SJCRH30 (cell line): ENCODE measurements around the gene ATRNL1. TPM values are rescaled to one million over a fixed set of nuclear protein-coding genes. Genes with fewer than 3 reads are reported as not detected.
"Not testable (repeated sequence)": the region's sequence is repeated elsewhere in the genome, so short reads cannot be mapped to it uniquely, and the experiment has no call there.

ENCODE experiments used
- DNase-seq, 2 experiments: peaks; one replicate each; pipeline ENCODE4 v3.0.0-alpha.2; 2015 to 2020
- H3K27ac ChIP-seq: fragments of 250-450 bp; sonication (Bioruptor Pico); 2 replicates; pipeline ENCODE4 v1.5.1; 2020; ENCODE audit warnings: mild to moderate bottlenecking, moderate library complexity
- H3K27me3 ChIP-seq: fragments of 250-450 bp; sonication (Bioruptor Pico); 2 replicates; pipeline ENCODE4 v1.5.1; 2020; ENCODE audit warnings: mild to moderate bottlenecking, moderate library complexity
- H3K36me3 ChIP-seq: fragments of 250-450 bp; sonication (Bioruptor Pico); 2 replicates; pipeline ENCODE4 v1.5.1; 2020; ENCODE audit warnings: mild to moderate bottlenecking, moderate library complexity
- H3K4me1 ChIP-seq: fragments of 250-450 bp; sonication (Bioruptor Pico); 2 replicates; pipeline ENCODE4 v1.5.1; 2020; ENCODE audit warnings: mild to moderate bottlenecking, moderate library complexity
- H3K4me3 ChIP-seq: fragments of 250-450 bp; sonication (Bioruptor Pico); 2 replicates; pipeline ENCODE4 v1.5.1; 2020; ENCODE audit warnings: mild to moderate bottlenecking, moderate library complexity
- H3K9me3 ChIP-seq: fragments of 250-450 bp; sonication (Bioruptor Pico); replicated peaks from 2 replicates; pipeline ENCODE4 v1.5.1; 2020; ENCODE audit warnings: mild to moderate bottlenecking, moderate library complexity
- total RNA-seq: library from RNA; depleted of rRNA; stranded (reverse); fragments of >200 nt; shearing (Covaris generic); gene quantifications from 2 replicates; pipeline ENCODE4 v1.2.3, GENCODE V29; 2014

Gene ATRNL1
- total RNA-seq, 1 experiment from 2014 or later, result 26.3 TPM

- DNase-seq, H3K27ac ChIP-seq: not testable (repeated sequence)
Observed at GRCh38 chr10:115105411-115105810, 12.2 kb downstream of the ATRNL1 start.

DNA sequence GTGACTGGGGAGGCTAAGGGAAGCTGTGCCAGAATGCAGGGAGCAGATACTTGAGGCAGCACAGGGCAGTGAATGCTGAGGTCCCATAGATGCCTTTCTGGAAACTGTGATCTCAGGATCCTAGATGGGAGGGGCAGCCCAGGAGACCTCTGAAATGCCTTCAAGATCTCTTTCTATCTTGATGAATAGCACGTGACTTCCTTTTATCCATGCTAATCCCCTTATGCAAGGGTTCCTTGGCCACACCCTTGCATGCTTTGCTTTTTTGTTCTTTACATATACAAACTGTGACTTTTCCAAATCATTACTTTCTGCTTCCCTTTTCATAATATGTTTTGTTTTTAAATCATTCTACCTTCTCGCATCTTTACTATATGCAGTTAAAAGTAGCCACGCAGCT, 14.7 kb downstream of the ATRNL1 start:
- H3K4me3 ChIP-seq, result no peak overlapping the region
- no peak for DNase-seq
- no peak overlapping the region for H3K27ac ChIP-seq
- H3K4me1 ChIP-seq, result no peaks in the 10 kb centered on the region
- no peaks in the 10 kb centered on the region for H3K27me3 ChIP-seq
- H3K36me3 ChIP-seq, result no peaks in the 10 kb centered on the region
- peaks cover 6% of the 10 kb centered on the region; the same call in 1 of the 2 replicates for H3K9me3 ChIP-seq

More at GRCh38 chr10:115105411-115105810, 12.2 kb downstream of the ATRNL1 start:
- H3K4me3 ChIP-seq, H3K27me3 ChIP-seq, H3K9me3 ChIP-seq, H3K36me3 ChIP-seq, H3K4me1 ChIP-seq: not testable (repeated sequence)

DNA sequence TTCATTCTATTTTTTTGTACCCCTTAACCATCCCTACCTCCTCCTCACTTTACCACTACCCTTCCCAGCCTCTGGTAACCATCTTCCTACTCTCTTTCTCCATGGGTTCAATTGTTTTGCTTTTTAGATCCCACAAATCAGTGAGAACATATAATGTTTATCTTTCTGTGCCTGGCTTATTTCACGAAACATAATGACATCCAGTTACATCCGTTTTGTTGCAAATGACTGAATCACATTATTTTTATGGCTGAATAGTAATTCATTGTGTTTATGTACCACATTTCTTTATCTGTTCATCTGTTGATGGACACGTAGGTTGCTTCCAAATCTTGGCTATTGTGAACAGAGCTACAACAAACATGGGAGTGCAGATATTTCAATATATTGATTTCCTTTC, 24.1 kb downstream of the ATRNL1 start:
- H3K27me3 ChIP-seq, result no peaks in the 10 kb centered on the region
- no peaks in the 10 kb centered on the region for H3K4me1 ChIP-seq
- H3K36me3 ChIP-seq, result no peaks in the 10 kb centered on the region
- no peaks in the 10 kb centered on the region for H3K9me3 ChIP-seq
- H3K27ac ChIP-seq, result no peak overlapping the region
- DNase-seq, result no peak
- H3K4me3 ChIP-seq, result no peak overlapping the region

DNA sequence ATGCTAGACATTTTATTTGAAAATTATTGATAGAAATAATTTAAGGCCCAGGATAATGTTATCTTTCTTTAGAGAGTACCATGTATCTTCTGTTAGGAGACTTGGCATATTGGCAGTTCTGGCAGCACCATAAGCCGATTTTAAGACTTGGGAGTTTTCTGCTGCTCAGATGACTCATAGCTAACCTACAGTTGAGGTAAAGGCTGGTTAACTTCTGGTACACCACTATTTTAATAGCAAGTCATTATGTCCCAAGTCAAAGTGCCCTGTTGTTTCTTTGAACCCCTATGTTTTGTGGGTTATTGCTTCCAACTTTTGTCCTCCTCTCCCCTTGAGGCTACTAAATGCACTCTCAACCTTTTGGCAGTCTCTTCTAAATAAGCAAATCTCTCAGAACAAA, 25.2 kb downstream of the ATRNL1 start:
- H3K4me3 ChIP-seq, result no peak overlapping the region
- H3K27ac ChIP-seq, result no peak overlapping the region
- H3K9me3 ChIP-seq, result no peaks in the 10 kb centered on the region
- no peak for DNase-seq
- no peaks in the 10 kb centered on the region for H3K36me3 ChIP-seq
- H3K4me1 ChIP-seq, result no peaks in the 10 kb centered on the region
- no peaks in the 10 kb centered on the region for H3K27me3 ChIP-seq

GRCh38 chr10:115125505-115125904, 32.3 kb downstream of the ATRNL1 start:
- H3K27me3 ChIP-seq, result no peaks in the 10 kb centered on the region
- no peak overlapping the region for H3K4me3 ChIP-seq
- peaks cover 4% of the 10 kb centered on the region; the same call in 1 of the 2 replicates for H3K36me3 ChIP-seq
- DNase-seq, result no peak
- no peak overlapping the region for H3K27ac ChIP-seq
- H3K9me3 ChIP-seq, result no peaks in the 10 kb centered on the region
- H3K4me1 ChIP-seq, result no peaks in the 10 kb centered on the region

DNA sequence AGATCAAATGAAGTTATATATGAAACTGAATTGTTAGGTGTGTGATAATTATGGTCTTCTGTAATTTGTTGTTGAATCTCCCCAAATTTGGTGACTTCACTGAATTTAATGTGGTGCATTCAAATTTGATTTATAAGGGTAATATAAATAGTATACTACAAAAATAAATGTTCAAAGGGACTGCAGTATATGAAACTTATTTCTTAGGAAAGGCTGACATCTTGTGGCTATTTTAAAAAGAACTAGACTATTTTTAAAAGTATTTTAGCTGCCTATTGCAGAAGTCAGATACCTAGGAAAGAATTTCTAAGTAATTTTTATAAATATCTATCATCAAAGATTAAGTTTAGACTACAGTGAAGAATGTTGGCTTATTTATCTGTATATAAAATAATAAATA, 36.6 kb downstream of the ATRNL1 start:
- H3K27me3 ChIP-seq, result no peaks in the 10 kb centered on the region
- H3K27ac ChIP-seq, result no peak overlapping the region
- peak in 1 of 2 experiments; percentile 48 for DNase-seq

DNA sequence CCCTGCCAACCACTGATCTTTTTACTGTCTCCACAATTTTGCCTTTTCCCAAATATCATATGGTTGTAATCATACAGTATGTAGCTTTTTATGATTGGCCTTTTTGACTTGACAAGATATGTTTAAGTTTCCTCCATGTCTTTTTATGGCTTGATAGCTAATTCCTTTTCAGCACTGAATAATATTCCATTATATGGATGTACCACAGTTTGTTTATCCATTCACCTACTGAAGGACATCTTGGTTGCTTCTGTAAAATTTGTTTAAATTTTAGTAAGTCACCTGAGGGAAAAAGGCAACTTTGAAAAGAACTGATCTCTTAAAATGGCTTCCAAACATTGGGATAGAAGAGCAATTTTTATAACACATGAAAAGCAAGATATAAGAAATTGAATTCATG, 43.5 kb downstream of the ATRNL1 start:
- H3K4me3 ChIP-seq, result no peak overlapping the region
- no peak for DNase-seq
- H3K27ac ChIP-seq, result no peak overlapping the region
- no peaks in the 10 kb centered on the region for H3K4me1 ChIP-seq
- no peaks in the 10 kb centered on the region for H3K36me3 ChIP-seq
- H3K9me3 ChIP-seq, result 0 out of 2 replicates have a peak, but pooled peaks cover 4% of the 10 kb centered on the region
- no peaks in the 10 kb centered on the region for H3K27me3 ChIP-seq

More for the DNA sequence above, 36.6 kb downstream of the ATRNL1 start:
- H3K4me3 ChIP-seq, result no peak overlapping the region
- H3K36me3 ChIP-seq, result peaks cover 4% of the 10 kb centered on the region; the same call in 1 of the 2 replicates
- no peaks in the 10 kb centered on the region for H3K9me3 ChIP-seq
- H3K4me1 ChIP-seq, result no peaks in the 10 kb centered on the region

DNA sequence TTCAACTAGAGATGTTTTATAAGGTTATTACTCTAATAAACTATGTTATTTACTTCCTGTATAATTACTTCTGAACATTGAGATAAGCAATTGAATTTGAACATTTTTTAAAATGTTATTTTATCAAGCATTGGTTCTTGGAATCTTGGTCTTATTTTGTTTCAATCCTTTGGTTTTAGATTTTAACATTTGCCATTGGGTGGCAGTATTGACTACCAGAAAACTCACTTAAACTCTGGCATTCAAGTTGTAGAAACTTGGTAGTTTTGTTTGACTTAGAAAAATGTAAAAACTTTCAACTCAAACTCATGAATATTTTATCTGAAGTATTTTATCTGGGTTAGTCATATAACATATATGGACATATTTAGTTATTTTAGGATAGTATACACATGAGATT, 48.1 kb downstream of the ATRNL1 start:
- Histone ChIP-seq H3K36me3 (no peaks in the 10 kb centered on the region), H3K4me1 (no peaks in the 10 kb centered on the region), H3K27ac (no peak overlapping the region), H3K27me3 (no peaks in the 10 kb centered on the region), H3K4me3 (no peak overlapping the region), H3K9me3 (0 out of 2 replicates have a peak, but pooled peaks cover 2% of the 10 kb centered on the region)
- DNase-seq, result peak in 1 of 2 experiments; percentile 30

GRCh38 chr10:115157357-115157756, 64.2 kb downstream of the ATRNL1 start:
- no peaks in the 10 kb centered on the region for H3K27me3 ChIP-seq
- DNase-seq, result no peak

DNA sequence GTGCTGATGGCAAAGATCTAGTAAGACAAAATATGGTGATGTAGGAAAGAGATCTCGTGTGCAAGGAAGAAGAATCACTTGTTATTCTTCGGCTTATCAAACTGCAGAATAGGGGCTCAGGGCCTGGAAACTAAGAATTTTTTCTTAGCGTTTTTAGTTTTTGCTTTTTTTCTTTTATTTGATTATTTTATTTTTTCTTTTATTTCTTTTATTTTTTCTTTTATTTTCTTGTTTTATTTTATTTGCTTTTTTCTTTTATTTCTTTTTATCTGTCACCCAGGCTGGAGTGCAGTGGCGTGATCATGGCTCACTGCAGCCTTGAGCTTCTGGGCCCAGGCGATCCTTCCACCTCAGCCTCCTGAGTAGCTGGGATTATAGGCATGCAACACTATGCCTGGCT, 70.0 kb downstream of the ATRNL1 start:
- Histone ChIP-seq H3K9me3 (no peaks in the 10 kb centered on the region), H3K27ac (no peak overlapping the region), H3K4me1 (no peaks in the 10 kb centered on the region), H3K4me3 (no peak overlapping the region), H3K36me3 (no peaks in the 10 kb centered on the region), H3K27me3 (no peaks in the 10 kb centered on the region)
- no peak for DNase-seq

More at GRCh38 chr10:115157357-115157756, 64.2 kb downstream of the ATRNL1 start:
- H3K27ac ChIP-seq, result no peak overlapping the region
- H3K4me3 ChIP-seq, result no peak overlapping the region
- no peaks in the 10 kb centered on the region for H3K4me1 ChIP-seq
- H3K9me3 ChIP-seq, result no peaks in the 10 kb centered on the region
- no peaks in the 10 kb centered on the region for H3K36me3 ChIP-seq

- Histone ChIP-seq H3K27ac (no peak overlapping the region), H3K4me1 (no peaks in the 10 kb centered on the region), H3K9me3 (no peaks in the 10 kb centered on the region), H3K36me3 (no peaks in the 10 kb centered on the region), H3K27me3 (no peaks in the 10 kb centered on the region), H3K4me3 (no peak overlapping the region)
- no peak for DNase-seq
Observed at GRCh38 chr10:115164220-115164619, 71.1 kb downstream of the ATRNL1 start.

DNA sequence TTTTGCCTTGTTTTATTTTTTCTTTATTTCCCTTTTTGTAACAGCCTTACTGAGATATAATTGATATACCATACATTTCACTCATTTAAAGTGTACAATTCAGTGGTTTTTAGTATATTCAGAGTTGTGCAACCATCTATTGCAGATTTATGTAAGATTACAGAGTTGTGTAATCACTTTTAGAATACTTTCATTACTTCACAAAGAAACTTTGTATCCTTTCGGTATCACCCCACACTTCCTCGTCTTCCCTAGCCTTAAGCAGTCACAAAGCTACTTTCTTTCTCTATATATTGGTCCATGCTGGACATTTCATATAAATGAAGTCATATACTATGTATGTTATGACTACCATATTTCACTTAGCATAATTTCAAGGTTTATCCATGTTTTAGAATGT, 74.6 kb downstream of the ATRNL1 start:
- no peak for DNase-seq
- no peak overlapping the region for H3K27ac ChIP-seq
- H3K4me3 ChIP-seq, result no peak overlapping the region

GRCh38 chr10:115171392-115171960, 78.3 kb downstream of the ATRNL1 start:
- DNase-seq, result peak in 1 of 2 experiments; percentile 27

More for the DNA sequence above, 74.6 kb downstream of the ATRNL1 start:
- Histone ChIP-seq H3K4me1 (no peaks in the 10 kb centered on the region), H3K27me3 (no peaks in the 10 kb centered on the region), H3K9me3 (no peaks in the 10 kb centered on the region), H3K36me3 (no peaks in the 10 kb centered on the region)

DNA sequence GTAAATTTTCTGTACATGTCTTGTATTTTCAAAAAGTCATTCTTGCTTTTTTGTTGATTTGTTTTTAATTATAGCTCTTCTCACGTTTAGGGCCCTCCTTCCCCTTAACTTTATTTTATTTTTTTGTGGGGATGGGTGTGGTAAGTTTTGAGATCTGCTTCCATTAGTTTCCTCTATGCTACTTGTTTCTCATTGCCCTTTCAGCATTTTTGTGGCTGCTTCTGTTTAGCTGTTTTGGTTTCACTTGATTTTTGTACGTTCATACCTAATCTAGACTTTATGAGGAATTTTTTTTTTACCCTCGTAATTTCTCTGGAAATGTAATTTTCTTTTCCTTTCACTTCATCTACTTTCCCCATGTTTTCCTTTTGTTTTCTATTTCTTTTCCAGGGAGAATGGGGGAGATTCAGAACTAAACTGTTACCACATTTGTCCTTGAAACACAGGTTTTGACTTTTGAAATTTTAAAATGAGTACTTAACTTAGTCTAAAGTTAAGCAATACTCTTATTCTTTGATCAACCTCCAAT, 80.8 kb downstream of the ATRNL1 start:
- H3K27me3 ChIP-seq, result no peaks in the 10 kb centered on the region
- no peak for DNase-seq
- no peaks in the 10 kb centered on the region; the same call in 1 of the 2 replicates for H3K4me1 ChIP-seq
- H3K36me3 ChIP-seq, result no peaks in the 10 kb centered on the region
- no peaks in the 10 kb centered on the region for H3K9me3 ChIP-seq
- H3K27ac ChIP-seq, result no peak overlapping the region
- no peak overlapping the region for H3K4me3 ChIP-seq

More at GRCh38 chr10:115171392-115171960, 78.3 kb downstream of the ATRNL1 start:
- Histone ChIP-seq H3K4me3 (no peak overlapping the region), H3K4me1 (no peaks in the 10 kb centered on the region; the same call in 1 of the 2 replicates), H3K9me3 (no peaks in the 10 kb centered on the region), H3K27me3 (no peaks in the 10 kb centered on the region), H3K36me3 (no peaks in the 10 kb centered on the region), H3K27ac (no peak overlapping the region)

DNA sequence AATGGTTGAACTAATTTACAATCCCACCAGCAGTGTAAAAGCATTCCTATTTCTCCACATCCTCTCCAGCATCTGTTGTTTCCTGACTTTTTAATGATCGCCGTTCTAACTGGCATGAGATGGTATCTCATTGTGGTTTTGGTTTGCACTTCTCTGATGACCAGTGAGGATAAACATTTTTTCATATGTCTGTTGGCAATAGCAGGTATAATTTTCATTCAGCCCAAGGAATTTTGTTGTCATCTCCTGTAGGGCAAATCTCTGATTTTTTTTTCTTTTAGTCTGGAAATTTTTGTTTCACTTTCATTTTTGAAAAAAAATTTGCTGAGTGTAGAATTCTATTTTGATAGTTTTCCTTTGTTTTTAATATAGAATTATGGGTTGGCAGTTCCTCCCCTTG, 114.1 kb downstream of the ATRNL1 start:
- H3K27me3 ChIP-seq, H3K9me3 ChIP-seq, H3K4me1 ChIP-seq, H3K36me3 ChIP-seq: not testable (repeated sequence)
- Histone ChIP-seq H3K4me3 (peak overlapping the region; percentile 38), H3K27ac (peak overlapping the region; percentile 61)
- DNase-seq, result peak; percentile 10 to 28

DNA sequence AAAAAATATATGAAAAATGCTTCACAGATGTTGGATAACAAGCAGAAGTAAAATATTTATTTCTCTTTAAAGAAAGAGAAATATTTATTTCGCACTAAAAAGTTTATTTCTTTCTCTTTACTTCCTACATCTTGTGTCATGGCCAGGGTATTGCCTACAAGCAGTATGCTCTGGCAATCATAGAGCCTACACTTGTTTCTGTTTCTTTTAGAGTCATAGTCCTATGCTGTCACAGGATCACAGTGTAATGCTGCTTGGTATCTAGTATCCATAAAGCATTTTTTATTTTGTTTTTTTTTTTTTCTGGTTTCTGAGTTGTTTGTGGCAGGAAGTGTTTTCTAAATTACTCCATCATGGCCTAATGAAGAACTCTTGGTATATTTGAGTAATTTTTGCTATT, 116.0 kb downstream of the ATRNL1 start:
- no peak for DNase-seq
- peaks cover 10% of the 10 kb centered on the region for H3K4me1 ChIP-seq
- H3K27ac ChIP-seq, result no peak overlapping the region
- peaks cover 4% of the 10 kb centered on the region; the same call in 1 of the 2 replicates for H3K9me3 ChIP-seq
- no peak overlapping the region for H3K4me3 ChIP-seq
- H3K36me3 ChIP-seq, result no peaks in the 10 kb centered on the region
- H3K27me3 ChIP-seq, result no peaks in the 10 kb centered on the region
